ENCODE results near the gene H1-8. TPM values are rescaled to one million over a fixed set of nuclear protein-coding genes. Genes with fewer than 3 reads are reported as not detected.
A peak's percentile ranks its signal among the peaks of the same experiment; 100 is the strongest.

Gene H1-8
- total RNA-seq, 1 donor from 2014 or later, result not detected

- Histone ChIP-seq H3K4me3 (ENCODE audit: low read depth, low read length) (no peak overlapping the region), H3K27me3 (ENCODE audit: control insufficient read depth, insufficient read depth, low read length) (no peaks in the 10 kb centered on the region), H3K36me3 (ENCODE audit: control insufficient read depth, insufficient read depth, low read length) (no peaks in the 10 kb centered on the region)
- TF ChIP-seq, protein P1, sequence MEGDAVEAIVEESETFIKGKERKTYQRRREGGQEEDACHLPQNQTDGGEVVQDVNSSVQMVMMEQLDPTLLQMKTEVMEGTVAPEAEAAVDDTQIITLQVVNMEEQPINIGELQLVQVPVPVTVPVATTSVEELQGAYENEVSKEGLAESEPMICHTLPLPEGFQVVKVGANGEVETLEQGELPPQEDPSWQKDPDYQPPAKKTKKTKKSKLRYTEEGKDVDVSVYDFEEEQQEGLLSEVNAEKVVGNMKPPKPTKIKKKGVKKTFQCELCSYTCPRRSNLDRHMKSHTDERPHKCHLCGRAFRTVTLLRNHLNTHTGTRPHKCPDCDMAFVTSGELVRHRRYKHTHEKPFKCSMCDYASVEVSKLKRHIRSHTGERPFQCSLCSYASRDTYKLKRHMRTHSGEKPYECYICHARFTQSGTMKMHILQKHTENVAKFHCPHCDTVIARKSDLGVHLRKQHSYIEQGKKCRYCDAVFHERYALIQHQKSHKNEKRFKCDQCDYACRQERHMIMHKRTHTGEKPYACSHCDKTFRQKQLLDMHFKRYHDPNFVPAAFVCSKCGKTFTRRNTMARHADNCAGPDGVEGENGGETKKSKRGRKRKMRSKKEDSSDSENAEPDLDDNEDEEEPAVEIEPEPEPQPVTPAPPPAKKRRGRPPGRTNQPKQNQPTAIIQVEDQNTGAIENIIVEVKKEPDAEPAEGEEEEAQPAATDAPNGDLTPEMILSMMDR (IDR thresholded peaks at IDR 0.05; ENCODE audit: insufficient read depth, low read length, severe bottlenecking), result no peak
- DNase-seq (ENCODE audit: low read depth), result no peak
- FAIRE-seq, result no peak
Observed at GRCh38 chr3:129556358-129556695, 13.4 kb downstream of the H1-8 start.

- TF ChIP-seq, protein P1 (IDR thresholded peaks at IDR 0.05; ENCODE audit: insufficient read depth, low read length, severe bottlenecking), result no peak
- FAIRE-seq (no peak), DNase-seq (ENCODE audit: low read depth) (no peak)
- Histone ChIP-seq H3K4me3 (ENCODE audit: low read depth, low read length) (no peak overlapping the region), H3K36me3 (ENCODE audit: control insufficient read depth, insufficient read depth, low read length) (no peaks in the 10 kb centered on the region), H3K27me3 (ENCODE audit: control insufficient read depth, insufficient read depth, low read length) (no peaks in the 10 kb centered on the region)
Observed at GRCh38 chr3:129556890-129557547, 14.0 kb downstream of the H1-8 start.

- no peak overlapping the region for H3K4me3 ChIP-seq (ENCODE audit: low read depth, low read length)
- FAIRE-seq, result peak; percentile 64
- no peak for DNase-seq (ENCODE audit: low read depth)
- H3K36me3 ChIP-seq (ENCODE audit: control insufficient read depth, insufficient read depth, low read length), result no peaks in the 10 kb centered on the region
- H3K27me3 ChIP-seq (ENCODE audit: control insufficient read depth, insufficient read depth, low read length), result no peaks in the 10 kb centered on the region
- TF ChIP-seq, protein P1 (IDR thresholded peaks at IDR 0.05; ENCODE audit: insufficient read depth, low read length, severe bottlenecking), result no peak
Observed at GRCh38 chr3:129557548-129557894, 14.5 kb downstream of the H1-8 start.

GRCh38 chr3:129558081-129558771 lies 15.3 kb downstream of the H1-8 start:
- no peak for DNase-seq (ENCODE audit: low read depth)
- TF ChIP-seq, protein P1 (IDR thresholded peaks at IDR 0.05; ENCODE audit: insufficient read depth, low read length, severe bottlenecking), result no peak
- Histone ChIP-seq H3K4me3 (ENCODE audit: low read depth, low read length) (no peak overlapping the region), H3K36me3 (ENCODE audit: control insufficient read depth, insufficient read depth, low read length) (no peaks in the 10 kb centered on the region), H3K27me3 (ENCODE audit: control insufficient read depth, insufficient read depth, low read length) (no peaks in the 10 kb centered on the region)
- FAIRE-seq, result no peak

DNA sequence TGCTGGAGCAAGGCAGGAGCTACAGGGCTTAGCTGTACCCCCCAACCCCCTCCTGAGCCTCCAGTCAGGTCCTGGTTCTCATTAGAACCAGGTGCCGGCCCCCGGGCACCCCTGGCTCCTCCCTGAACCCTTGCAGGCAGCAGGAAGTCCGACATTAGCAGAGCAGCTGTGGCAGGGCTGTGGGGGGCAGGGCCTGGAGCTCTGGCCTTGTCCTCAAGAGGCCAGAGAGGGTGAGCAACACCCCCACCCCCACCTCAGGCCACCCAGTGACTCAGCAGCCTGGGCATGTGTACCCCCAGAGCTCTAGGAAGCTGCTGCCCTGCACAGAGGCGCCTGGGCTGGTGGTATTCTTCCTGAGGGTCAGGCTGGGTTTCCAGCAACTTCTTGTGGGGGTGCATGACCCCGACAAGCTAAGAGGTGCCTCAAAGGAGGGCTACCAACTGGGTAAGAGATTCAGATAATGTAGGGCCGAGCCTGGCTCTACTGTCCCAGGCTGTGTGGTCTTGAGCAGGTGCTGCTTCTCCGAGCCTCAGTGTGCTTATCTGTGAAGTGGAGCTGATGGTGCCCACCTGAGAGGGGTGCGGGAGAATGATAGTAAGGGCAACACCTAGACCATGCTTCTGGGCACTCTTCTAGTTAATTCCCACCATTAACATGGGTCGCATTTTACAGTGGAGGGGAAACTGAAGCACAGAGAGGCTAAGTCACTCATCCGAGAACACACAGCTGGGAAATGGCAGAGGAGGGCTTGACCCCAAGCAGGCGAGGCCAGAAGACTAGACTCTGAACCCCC lies 16.0 kb downstream of the H1-8 start:
- DNase-seq (ENCODE audit: low read depth) (no peak), FAIRE-seq (no peak)

More for the DNA sequence above, 16.0 kb downstream of the H1-8 start:
- H3K27me3 ChIP-seq (ENCODE audit: control insufficient read depth, insufficient read depth, low read length), result no peaks in the 10 kb centered on the region
- H3K36me3 ChIP-seq (ENCODE audit: control insufficient read depth, insufficient read depth, low read length), result no peaks in the 10 kb centered on the region
- TF ChIP-seq, protein P1 (IDR thresholded peaks at IDR 0.05; ENCODE audit: insufficient read depth, low read length, severe bottlenecking), result no peak
- H3K4me3 ChIP-seq (ENCODE audit: low read depth, low read length), result no peak overlapping the region

All from bronchial epithelial cell (primary cell).